NCI-H1436 (cell line): Measurements from ENCODE around the gene TTLL1.
"Not testable (repeated sequence)": the region's sequence is repeated elsewhere in the genome, so short reads cannot be mapped to it uniquely, and the experiment has no call there.

Source experiments
- DNase-seq: peaks from one replicate; lab custom pipeline; 2025; lab: John Stamatoyannopoulos, UW

Gene TTLL1

GRCh38 chr22:43110444-43110926, 21.3 kb upstream of the TTLL1 start, which contains the start of gene BIK:
Gene BIK, plus strand, starts transcription at chr22:43110750. Its CDS starts 13,273 bp downstream, at chr22:43124023.
- DNase-seq, result peak; percentile 35

DNA sequence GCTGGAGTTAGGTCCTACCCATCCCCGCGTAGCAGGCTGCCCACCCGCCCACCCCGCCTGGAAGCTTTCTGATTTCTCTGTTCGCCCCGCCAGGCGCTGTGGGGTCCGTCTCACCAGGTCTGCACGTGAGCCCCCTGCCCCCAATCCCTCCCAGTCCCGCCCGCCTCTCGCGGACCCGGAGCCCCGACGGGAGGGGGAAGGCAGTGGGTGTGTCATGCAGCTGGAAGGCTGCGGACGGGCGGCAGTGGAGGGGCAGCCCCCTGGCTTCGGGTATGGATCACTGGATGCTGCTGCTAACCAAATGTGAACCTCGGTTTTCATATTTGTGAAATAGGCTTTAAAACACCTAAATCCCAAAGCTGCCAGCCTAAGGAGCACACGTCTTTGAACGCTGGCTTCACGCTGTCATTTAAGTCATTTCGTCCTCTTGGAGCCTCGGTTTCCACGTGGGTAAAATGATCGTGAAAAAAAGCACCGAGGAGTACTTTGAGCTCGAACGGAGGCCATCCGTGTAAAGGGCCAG, 20.8 kb upstream of the TTLL1 start:
- no peak for DNase-seq

DNA sequence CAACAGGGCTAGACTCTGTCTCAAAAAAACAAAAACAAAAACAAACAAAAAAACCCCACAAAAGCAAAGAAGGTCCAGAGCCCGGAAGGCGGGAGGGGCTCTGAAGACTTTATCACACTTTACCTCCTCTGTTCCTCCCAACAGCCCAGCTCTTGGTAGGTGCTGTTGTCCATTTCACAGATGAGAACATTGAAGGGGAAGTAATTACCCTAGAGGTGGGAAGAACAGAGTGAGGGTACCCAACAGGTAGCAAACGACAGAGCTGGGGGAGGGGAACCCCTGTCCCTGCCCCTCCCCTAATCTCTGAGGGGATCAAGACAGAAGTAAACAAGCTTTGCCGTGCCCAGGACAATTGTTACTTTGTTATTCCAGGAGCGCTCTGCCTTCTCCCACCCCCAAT, 20.3 kb upstream of the TTLL1 start:
- no peak for DNase-seq

- DNase-seq, result no peak
Observed at GRCh38 chr22:43106302-43106701, 17.1 kb upstream of the TTLL1 start.

DNA sequence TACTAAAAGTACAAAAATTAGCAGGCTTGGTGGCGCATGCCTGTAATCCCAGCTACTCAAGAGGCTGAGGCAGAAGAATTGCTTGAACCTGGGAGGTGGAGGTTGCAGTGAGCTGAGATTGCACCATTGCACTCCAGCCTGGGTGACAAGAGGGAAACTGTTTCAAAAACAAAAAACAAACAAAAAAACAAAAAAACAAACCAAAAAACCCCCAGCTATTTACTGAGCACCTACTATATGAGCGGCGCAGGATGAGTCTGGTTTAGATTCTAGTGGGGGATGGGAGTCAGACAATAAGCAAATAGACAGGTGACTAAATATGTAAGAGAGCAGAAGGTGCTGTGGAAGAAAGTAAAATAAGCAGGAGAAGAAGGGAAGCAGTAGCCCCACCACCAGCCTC, 15.8 kb upstream of the TTLL1 start:
- DNase-seq, result not testable (repeated sequence)

GRCh38 chr22:43104056-43104625, 14.9 kb upstream of the TTLL1 start:
- not testable (repeated sequence) for DNase-seq

DNA sequence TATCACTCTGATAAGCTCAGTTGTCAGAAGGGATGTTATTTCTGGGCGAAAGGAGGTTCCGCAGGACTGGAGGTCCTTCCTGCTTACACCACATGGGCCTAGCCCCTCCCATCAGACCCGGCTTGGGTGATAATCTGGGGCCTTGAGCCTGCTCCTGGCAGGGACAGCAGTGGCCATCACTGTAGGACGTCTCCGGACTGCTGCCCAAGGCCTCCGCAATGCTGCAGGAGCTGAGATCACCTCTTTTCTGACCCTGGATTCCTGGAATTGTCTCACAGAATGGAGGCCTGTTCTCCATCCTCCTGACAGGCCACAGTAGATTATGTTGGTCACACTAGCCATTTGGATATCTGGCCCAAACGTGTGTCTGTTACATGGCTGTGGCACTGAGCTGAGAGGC, 12.1 kb upstream of the TTLL1 start:
- DNase-seq, result no peak

DNA sequence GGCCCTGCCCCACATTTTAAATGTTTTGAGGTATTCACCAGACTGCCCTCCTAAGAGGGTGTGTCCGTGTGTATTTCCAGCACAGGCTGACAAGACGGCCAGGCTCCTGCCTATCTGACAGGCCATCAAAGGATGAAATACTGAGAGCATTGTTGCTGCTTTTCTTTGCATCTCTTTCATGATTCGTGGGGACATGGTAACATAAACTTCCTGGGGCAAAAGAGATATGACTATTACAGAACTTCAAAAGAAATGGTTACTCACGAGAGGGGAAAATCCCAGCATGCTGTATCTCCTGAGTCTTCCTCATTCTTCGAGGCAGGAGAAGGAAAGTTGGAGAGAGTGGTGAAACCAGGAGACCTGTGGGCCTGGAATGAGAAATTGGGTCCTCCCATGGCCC, 11.0 kb upstream of the TTLL1 start:
- DNase-seq, result no peak

DNA sequence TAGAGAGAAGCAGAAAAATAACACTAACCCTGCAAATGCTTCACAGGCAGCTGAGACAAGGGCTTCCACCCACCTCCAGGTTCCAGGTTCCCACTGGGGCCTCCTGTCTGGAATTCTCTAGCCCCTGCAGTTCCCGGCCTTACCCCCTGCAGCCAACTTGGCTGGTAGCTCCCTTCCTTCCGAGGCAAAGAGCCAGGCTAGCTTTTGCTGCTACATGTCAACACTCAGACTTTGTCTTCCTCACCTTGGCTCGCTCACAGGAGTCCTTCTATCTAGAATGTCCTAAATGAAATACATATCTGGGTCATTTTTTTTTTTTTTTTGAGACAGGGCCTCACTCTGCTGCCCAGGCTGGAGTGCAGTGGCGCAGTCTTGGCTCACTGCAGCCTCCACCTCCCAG, 9.9 kb upstream of the TTLL1 start:
- no peak for DNase-seq

DNA sequence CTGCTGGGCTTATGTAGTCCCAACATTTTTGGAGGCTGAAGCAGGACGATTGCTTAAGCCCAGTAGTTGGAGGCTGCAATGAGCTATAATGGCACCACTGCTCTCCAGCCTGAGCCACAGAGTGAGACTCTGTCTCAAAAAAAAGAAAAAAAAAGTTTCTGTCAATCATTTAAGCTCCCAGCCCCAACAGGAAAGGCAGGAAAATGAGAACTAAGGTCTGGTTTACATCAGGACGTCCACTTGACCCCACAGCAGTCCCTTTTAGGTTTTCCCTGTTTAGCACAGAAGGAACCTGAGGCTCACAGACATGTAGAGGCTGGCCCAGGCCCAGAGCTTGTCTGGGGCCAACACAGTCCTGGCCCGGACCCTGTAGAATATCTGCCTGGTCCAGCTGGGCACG, 9.2 kb upstream of the TTLL1 start:
- no peak for DNase-seq

DNA sequence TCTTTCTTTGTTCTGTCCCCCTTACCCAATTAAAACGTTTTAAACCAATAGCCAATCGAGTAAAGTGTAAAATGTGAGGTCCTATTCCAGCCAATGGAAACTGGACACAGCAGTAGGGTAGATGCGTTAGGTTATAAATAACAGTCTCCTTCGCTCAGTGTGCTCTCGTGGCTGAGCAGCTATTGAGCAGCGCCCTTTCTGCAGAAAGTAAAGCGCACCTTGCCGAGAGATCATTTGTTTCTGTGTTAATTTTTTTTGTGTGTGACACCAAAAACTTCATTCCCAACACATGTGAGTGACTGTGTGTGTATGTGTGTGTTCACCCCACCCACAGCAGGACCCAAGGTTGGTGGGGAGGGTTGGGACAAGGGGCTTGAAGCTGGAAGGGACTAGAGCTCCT, 7.2 kb upstream of the TTLL1 start:
- DNase-seq, result no peak

GRCh38 chr22:43094551-43094950, 5.4 kb upstream of the TTLL1 start:
- DNase-seq, result peak; percentile 16

DNA sequence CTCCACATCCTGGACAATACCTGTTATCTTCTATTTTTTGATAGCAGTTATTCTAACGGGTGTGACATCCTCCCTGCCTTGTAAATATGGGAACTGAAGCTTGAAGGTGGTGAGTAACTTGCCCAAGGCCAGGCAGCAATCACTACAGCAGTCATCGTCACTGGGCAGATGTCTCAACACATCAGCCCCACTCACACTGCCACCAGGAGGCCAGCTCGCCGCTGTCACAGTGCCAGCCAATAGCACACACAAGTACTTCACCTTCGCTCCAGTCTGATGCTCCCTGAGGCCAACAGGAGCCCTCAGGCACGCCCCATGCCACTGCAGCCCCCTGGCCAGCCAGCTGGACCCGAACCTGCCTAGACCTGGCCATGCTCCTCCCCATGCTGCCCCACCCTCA, 4.9 kb upstream of the TTLL1 start:
- DNase-seq, result no peak

DNA sequence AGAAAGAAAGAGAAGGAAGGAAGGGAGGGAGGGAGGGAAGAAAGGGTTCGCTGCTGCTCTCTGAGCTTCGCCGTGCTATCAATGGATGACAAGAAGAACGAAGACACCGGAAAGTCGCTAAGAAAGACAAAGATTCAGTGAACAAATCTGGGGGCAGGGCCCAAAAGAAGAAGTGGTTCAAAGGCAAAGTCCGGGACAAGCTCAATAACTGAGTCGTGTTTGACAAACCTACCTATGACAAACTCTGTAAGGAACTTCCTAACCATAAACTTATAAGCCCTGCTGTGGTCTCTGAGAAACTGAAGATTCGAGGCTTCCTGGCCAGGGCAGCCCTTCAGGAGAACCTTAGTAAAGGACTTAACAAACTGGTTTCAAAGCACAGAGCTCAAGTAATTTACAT, 2.9 kb upstream of the TTLL1 start:
- DNase-seq, result no peak

GRCh38 chr22:43090130-43090789, 1.1 kb upstream of the TTLL1 start:
- DNase-seq, result peak; percentile 44

GRCh38 chr22:43088627-43088983, 586 bp downstream of the TTLL1 start:
- no peak for DNase-seq

- DNase-seq, result no peak
Observed at GRCh38 chr22:43085658-43086606, 3.3 kb downstream of the TTLL1 start.

DNA sequence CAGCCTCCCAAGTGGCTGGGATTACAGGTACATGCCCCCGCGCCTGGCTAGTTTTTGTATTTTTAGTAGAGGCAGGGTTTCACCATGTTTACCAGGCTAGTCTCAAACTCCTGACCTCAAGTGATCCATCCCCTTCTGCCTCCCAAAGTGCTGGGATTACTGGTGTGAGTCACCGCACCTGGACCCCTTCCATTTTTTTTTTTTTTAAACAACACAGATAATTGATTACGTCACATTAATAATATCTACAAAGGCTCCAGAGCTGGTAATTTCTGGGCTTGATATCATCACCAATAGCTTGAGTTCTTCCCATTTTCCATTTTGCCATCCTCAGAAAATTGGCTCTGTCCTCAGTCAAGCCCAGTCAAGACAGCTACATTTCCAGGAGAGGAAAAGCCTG, 7.2 kb downstream of the TTLL1 start:
- no peak for DNase-seq

- no peak for DNase-seq
Observed at GRCh38 chr22:43080616-43081015, 8.6 kb downstream of the TTLL1 start.

DNA sequence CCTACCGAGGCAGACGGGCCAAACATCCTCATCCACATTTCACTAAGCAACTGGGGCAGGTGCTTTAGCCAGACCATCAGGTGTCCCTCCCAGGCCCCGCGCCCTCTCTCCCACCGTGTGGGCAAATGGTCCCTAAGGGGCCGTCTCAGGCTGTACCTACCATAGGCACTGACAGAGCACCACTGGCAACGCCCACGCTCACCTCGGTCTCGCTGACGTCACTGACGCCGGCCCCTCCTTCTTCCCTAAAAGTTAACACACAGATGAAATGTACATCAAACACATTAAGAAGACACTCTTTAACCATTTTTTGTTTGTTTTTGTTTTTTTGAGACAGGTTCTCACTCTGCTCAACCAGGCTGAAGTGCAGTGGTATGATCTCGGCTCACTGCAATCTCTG, 9.4 kb downstream of the TTLL1 start:
- no peak for DNase-seq

GRCh38 chr22:43078522-43078921, 10.7 kb downstream of the TTLL1 start:
- DNase-seq, result no peak

GRCh38 chr22:43077121-43077877, 11.9 kb downstream of the TTLL1 start:
- DNase-seq, result no peak
